ENCODE data around the gene B3GALT2.
"Not testable (repeated sequence)": the region's sequence is repeated elsewhere in the genome, so short reads cannot be mapped to it uniquely, and the experiment has no call there.

Gene B3GALT2

GRCh38 chr1:193199940-193200339 lies 13.5 kb upstream of the B3GALT2 start:
- no peak for TF ChIP-seq CTCF (conservative IDR thresholded peaks at IDR 0.05; ENCODE audit: control insufficient read depth, insufficient read depth, low read depth, low read length)
- H3K4me3 ChIP-seq (ENCODE audit: control insufficient read depth, low read depth, low read length) = no peak overlapping the region
- no peak for DNase-seq (ENCODE audit: low read depth)

- no peak overlapping the region for H3K4me3 ChIP-seq (ENCODE audit: control insufficient read depth, low read depth, low read length)
- no peak for TF ChIP-seq CTCF (conservative IDR thresholded peaks at IDR 0.05; ENCODE audit: control insufficient read depth, insufficient read depth, low read depth, low read length)
- no peak for DNase-seq (ENCODE audit: low read depth)
Measured at GRCh38 chr1:193192586-193192985, 6.2 kb upstream of the B3GALT2 start.

GRCh38 chr1:193190096-193190744 lies 3.8 kb upstream of the B3GALT2 start:
- peak; percentile 23 for TF ChIP-seq CTCF (conservative IDR thresholded peaks at IDR 0.05; ENCODE audit: control insufficient read depth, insufficient read depth, low read depth, low read length)
- peak; percentile 28 for DNase-seq (ENCODE audit: low read depth)
- H3K4me3 ChIP-seq (ENCODE audit: control insufficient read depth, low read depth, low read length) = no peak overlapping the region

GRCh38 chr1:193189442-193190095 lies 3.2 kb upstream of the B3GALT2 start:
- no peak for DNase-seq (ENCODE audit: low read depth)
- no peak overlapping the region for H3K4me3 ChIP-seq (ENCODE audit: control insufficient read depth, low read depth, low read length)
- TF ChIP-seq CTCF (conservative IDR thresholded peaks at IDR 0.05; ENCODE audit: control insufficient read depth, insufficient read depth, low read depth, low read length) = no peak

- not testable (repeated sequence) for H3K4me3 ChIP-seq (ENCODE audit: control insufficient read depth, low read depth, low read length); DNase-seq (ENCODE audit: low read depth)
Measured at GRCh38 chr1:193188915-193189314, 2.5 kb upstream of the B3GALT2 start.

GRCh38 chr1:193187114-193187513 lies 701 bp upstream of the B3GALT2 start:
- H3K4me3 ChIP-seq (ENCODE audit: control insufficient read depth, low read depth, low read length) = no peak overlapping the region
- DNase-seq (ENCODE audit: low read depth) = no peak
- no peak for TF ChIP-seq CTCF (conservative IDR thresholded peaks at IDR 0.05; ENCODE audit: control insufficient read depth, insufficient read depth, low read depth, low read length)

- no peak for TF ChIP-seq CTCF (conservative IDR thresholded peaks at IDR 0.05; ENCODE audit: control insufficient read depth, insufficient read depth, low read depth, low read length)
- no peak overlapping the region for H3K4me3 ChIP-seq (ENCODE audit: control insufficient read depth, low read depth, low read length)
Measured at GRCh38 chr1:193185211-193185610, 1.2 kb downstream of the B3GALT2 start.

More at GRCh38 chr1:193185211-193185610, 1.2 kb downstream of the B3GALT2 start:
- DNase-seq (ENCODE audit: low read depth) = no peak
